HG03565 (cell line): ENCODE data around the gene ANKRD13B.
"Not testable (repeated sequence)": the region's sequence is repeated elsewhere in the genome, so short reads cannot be mapped to it uniquely, and the experiment has no call there.

ENCODE experiments used
- ATAC-seq: cut with Tn5 transposase; IDR thresholded peaks from one replicate; pipeline ENCODE4 v1.9.1; 2021; ENCODE audit warnings: mild to moderate bottlenecking, moderate library complexity; ENCODE audit not compliant: unreplicated experiment

ANKRD13B gene

GRCh38 chr17:29592850-29593551 lies at the start of gene ANKRD13B:
Gene ANKRD13B, plus strand, starts transcription at chr17:29593132. Its CDS starts 490 bp downstream, at chr17:29593622.
- ATAC-seq: no peak

DNA sequence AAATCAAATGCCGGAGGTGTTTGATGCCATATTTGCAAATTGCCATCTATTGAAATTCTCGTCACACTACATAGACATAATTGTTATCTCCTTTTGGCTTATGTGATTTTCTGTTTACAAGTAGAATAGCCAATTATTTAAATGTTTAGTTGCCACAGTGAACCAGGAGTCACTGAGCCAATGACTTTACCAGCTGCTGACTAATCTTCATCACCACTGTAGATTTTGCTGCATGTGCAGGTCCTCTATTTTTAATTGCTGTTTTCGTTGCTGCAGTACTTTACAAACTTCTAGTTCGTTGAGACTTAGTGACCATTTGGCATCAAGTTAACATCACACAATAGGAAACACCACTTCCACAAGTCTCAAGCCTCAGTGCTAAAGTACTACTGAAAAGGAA lies 48.9 kb upstream of the ANKRD13B start:
- no peak for ATAC-seq

- ATAC-seq: no peak
Observed at GRCh38 chr17:29546085-29546484, 46.8 kb upstream of the ANKRD13B start.

DNA sequence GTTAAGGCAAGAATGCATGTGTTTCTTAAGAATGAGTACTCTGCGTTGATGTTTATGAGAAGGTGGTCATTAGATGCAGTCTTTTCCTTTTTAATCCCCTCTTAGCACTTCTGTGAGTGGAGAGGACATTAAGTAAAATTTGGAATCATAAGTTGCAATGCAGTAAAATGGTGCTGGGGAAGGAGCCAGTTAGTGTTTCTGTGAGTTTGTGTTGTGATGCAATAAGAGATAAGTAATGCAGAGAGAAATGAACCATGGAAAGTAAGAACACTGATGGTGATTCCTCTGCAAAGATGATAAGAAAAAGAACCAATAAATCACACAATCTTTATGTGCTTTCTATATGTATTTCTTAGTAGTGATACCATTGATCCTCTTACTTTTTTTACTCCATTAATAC lies 46.1 kb upstream of the ANKRD13B start:
- ATAC-seq: no peak

- no peak for ATAC-seq
Observed at GRCh38 chr17:29549177-29549923, 43.6 kb upstream of the ANKRD13B start.

- ATAC-seq: no peak
Observed at GRCh38 chr17:29555840-29556239, 37.1 kb upstream of the ANKRD13B start.

DNA sequence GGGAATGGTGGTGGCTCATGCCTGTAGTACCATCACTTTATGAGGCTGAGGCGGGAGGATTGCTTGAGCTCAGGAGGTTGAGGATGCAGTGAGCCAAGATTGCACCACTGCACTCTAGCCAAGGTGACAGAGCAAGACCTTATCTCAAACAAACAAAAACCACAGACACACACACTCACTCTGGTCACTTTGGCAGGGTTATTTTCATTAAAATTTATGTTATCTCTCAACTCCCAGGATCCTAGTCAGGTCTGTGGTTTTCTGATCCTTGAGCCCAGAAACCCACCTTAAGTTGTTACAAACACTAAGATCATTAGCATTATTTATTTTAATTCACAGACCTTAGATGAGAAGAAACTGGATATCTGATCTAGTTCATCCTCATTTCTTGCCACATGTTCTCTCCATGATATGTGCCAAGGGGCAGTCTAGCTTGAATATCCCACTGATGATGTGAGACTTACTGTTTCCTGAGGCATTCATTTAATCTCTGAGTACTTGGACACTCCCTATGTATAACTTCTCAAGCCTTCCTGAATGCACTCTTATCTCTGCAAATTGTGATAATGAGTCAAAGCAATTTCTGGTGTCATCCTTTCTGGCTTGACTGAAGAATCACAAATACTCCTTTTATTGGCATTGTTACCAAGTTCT lies 35.7 kb upstream of the ANKRD13B start:
- no peak for ATAC-seq

GRCh38 chr17:29557739-29558116 lies 35.2 kb upstream of the ANKRD13B start:
- ATAC-seq: no peak

DNA sequence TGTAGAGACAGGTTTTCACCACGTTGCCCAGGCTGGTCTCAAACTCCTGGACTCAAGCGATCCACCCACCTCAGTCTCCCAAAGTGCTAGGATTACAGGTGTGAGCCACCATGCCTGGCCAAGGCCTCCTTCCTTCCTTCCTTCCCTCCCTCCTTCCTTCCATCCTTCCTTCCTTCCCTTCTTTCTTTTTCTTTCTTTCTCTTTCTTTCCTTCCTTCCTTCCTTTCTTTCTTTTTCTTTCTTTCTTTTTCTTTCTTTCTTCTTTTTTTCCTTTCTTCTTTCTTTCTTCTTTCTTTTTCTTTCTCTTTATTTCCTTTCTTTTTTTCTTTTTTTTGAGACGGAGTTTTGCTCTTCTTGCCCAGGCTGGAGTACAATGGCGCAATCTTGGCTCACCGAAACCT lies 34.8 kb upstream of the ANKRD13B start:
- not testable (repeated sequence) for ATAC-seq

GRCh38 chr17:29559640-29560039 lies 33.3 kb upstream of the ANKRD13B start:
- ATAC-seq: no peak

DNA sequence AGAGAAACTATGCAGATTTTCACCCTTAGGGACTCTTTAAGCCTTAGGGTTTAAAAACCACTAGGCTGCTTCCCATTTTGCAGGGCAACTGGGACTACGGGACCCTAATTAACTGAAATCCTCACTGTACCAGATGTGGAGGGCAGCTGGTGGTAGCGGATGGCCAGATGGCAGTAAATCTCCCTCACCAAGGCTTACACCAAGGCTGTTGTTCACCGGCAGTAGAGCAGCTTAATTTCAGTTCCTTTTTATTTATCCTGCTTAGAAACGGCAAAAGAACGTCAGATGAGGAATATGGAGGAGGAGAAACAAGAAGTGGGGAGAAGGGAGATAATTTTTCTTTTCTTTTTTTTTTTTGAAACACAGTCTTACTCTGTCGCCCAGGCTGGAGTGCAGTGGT lies 32.6 kb upstream of the ANKRD13B start:
- no peak for ATAC-seq

DNA sequence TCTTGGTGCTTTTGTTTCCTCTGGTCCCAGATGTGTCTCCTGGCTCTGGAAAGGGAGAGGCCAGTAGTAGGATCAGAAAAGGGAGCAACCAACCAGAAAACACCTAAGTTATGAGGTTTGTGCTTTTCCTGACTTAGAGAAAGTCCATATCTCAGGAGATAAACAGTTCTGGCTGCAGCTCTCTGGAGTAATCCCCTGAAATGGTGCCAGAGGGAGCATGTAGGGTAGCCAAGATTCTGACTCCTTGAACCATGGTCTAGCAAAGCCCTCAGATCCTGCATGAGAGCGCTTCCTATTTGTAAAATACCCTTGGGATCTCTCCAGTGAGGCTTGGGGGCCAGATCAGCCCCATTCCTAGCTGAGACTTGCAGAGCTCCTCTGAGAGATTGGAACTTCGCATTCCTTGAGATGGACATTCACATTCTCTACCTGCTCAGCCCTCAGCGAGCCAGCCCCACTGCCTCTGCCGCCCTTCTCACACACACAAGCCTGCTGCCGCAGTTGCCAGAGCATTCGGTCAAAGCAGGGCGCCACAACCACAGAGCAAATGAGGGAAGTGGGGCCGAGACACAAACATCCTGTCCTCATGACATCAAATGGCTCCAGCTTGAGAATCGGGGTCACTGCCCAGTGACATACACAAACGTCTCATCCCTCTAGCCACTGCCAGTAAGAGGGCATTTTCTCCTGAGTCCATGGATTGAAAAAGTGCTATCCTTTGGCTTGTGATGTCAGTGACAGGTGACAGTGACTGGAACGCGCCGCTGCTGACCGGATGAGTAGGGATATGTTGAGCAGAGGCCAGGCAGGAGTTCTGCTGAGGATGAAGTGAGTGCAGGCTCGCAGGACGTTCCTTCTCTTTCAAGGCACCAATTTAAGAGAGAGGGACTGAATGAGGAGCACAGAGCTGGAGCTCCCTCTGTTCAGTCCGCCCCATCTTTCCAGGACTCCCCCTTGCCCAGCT lies 31.1 kb upstream of the ANKRD13B start:
- ATAC-seq: no peak

GRCh38 chr17:29562615-29563014 lies 30.3 kb upstream of the ANKRD13B start:
- ATAC-seq: no peak

DNA sequence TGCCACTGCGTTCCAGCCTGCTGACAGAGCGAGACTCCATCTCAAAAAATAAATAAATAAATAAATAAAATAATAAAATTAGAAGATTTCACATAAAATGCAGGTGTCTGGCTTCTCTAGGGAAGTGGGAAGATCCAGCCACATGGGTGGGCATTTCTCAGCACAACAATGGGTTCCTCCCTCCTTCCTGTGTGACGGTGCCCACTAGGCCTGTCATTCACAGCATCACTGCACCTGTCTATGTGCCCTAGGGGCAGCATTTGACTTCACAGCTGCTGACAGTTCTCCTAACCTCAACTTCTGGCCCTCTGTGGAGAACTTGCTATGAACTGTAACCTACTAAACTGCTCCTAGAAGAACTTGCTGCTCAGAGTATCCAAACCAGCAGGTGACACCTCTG lies 29.1 kb upstream of the ANKRD13B start:
- ATAC-seq: no peak

- no peak for ATAC-seq
Observed at GRCh38 chr17:29565643-29566472, 27.1 kb upstream of the ANKRD13B start.

DNA sequence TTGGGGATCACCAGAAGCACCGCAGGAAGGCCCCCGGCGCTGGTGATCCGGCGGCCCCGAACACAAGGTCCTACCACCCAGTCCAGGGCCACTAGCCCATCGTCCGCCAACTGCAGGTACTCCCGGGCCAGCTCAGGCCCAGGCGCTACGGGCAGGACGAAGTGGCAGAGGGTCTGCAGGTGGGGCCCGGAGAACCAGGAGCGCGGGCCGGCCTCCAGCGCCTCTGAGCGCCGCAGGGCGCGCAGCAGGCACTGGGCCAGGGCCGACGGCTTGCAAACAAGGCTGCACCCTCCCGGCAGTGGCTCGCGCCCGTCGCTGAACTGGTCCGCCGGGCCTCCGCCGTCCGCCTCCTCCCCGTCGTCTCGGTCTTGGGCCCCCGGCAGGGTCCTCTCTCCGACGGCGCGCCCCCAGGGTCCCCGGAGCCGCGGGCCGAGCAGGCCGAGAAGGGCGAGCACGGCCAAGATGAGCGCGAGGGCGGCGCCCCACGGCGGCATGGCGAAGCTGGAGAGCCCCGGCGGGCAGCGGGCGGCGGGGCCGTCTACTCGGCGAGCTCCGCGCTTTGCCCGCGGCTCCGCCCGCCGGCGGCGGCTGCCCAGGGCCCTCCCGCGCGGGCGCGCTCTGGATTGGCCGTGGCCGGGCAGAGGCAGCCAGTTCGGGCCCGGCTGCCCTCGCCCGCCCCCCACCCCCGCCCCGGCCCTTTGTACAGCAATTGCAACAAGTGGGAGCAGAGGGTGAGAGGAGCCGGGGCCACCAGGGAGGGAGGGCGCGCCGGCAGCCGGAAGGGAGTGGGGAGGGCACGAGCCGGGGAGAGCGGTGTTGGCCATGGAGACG lies 26.2 kb upstream of the ANKRD13B start, which contains the start of gene ABHD15:
ABHD15 (minus strand) TSS at position 565 of the 831 bp plus-strand sequence; CDS start at position 494, 71 bp downstream.
- ATAC-seq: no peak

DNA sequence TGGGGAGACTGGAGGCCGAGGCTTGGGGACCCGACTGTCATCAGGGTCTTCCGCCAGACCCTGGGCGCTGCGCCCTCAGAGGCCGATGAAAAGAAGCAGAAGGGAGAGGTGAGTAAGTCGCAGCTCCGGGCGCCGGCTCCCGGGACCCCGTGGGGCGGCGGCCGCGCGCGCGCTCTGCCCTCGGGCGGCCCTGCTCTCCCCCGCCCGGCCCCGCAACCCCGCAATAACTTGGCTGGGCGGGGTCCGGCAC lies 25.7 kb upstream of the ANKRD13B start:
- ATAC-seq: no peak

- no peak for ATAC-seq
Observed at GRCh38 chr17:29567554-29568330, 25.2 kb upstream of the ANKRD13B start.
